Activated naive CD4-positive, alpha-beta T cell treated with anti-CD3 and anti-CD28 coated beads for 36 hours (primary cell): ENCODE measurements around the gene EMID1. TPM values are rescaled to one million over a fixed set of nuclear protein-coding genes. Genes with fewer than 3 reads are reported as not detected.

Source experiments
- CTCF ChIA-PET: fragments of 350-600 bp; sonication (Branson Sonifier 250); formaldehyde crosslinking; loops from one replicate; lab custom pipeline; 2021; ENCODE audit warnings: antibody characterized with exemption; lab: Charles Lee
- DNase-seq: peaks from one replicate; pipeline ENCODE4 v3.0.0-alpha.2; 2020
- H3K27ac Mint-ChIP-seq: one replicate; pipeline ENCODE4 v1.8.0; 2021; ENCODE audit warnings: mild to moderate bottlenecking, mixed read lengths
- H3K27me3 Mint-ChIP-seq: one replicate; pipeline ENCODE4 v1.8.0; 2021; ENCODE audit warnings: low read depth, mixed read lengths
- H3K36me3 Mint-ChIP-seq: one replicate; pipeline ENCODE4 v1.8.0; 2021; ENCODE audit warnings: low read depth, mixed read lengths
- H3K4me1 Mint-ChIP-seq: one replicate; pipeline ENCODE4 v1.8.0; 2021; ENCODE audit warnings: low read depth, mixed read lengths
- H3K4me3 Mint-ChIP-seq: one replicate; pipeline ENCODE4 v1.8.0; 2021; ENCODE audit warnings: mild to moderate bottlenecking, moderate library complexity, mixed read lengths
- H3K9me3 Mint-ChIP-seq: one replicate; pipeline ENCODE4 v1.8.0; 2021; ENCODE audit warnings: mixed read lengths
- intact Hi-C: fragments of 100-400 bp; cut with micrococcal nuclease; formaldehyde crosslinking; loops from one replicate; pipeline ENCODE4 v1.15.1; 2023
- total RNA-seq, 2 experiments: library from RNA; stranded (reverse); gene quantifications; one replicate each; pipeline ENCODE4 v1.2.3, GENCODE V29; 2021

EMID1 gene
- total RNA-seq, 2 experiments from 2014 or later, result not detected

DNA sequence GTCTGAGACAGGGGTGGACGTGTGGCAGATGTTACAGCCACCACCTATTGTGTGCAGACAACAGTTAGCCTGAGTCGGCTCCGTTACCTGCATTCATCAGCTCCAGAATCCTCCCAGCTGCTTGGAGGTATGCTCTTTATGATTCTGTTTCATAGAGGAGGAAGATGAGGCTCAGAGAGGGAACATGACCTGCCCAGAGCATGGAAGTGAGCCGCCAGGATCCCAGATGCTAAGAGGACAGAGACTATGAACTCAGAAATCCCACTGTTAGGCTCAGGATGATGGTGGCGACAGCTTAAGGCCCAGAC is 1.5 kb downstream of the EMID1 start:
- H3K27me3 Mint-ChIP-seq, result peaks cover 34% of the 10 kb centered on the region
- peaks cover 4% of the 10 kb centered on the region for H3K4me1 Mint-ChIP-seq
- no peak overlapping the region for H3K4me3 Mint-ChIP-seq
- H3K36me3 Mint-ChIP-seq, result no peaks in the 10 kb centered on the region
- no peak for DNase-seq
- no peak overlapping the region for H3K27ac Mint-ChIP-seq
- intact Hi-C loops, result no loop called here
- no peaks in the 10 kb centered on the region for H3K9me3 Mint-ChIP-seq
- CTCF ChIA-PET, result no interaction called here

- DNase-seq, result no peak
- Mint-ChIP-seq H3K36me3 (no peaks in the 10 kb centered on the region), H3K9me3 (no peaks in the 10 kb centered on the region), H3K4me1 (no peaks in the 10 kb centered on the region), H3K27ac (no peak overlapping the region), H3K4me3 (no peak overlapping the region), H3K27me3 (peaks cover 31% of the 10 kb centered on the region)
- intact Hi-C loops, result no loop called here
- CTCF ChIA-PET, result no interaction called here
These were observed 2.1 kb downstream of the EMID1 start for GRCh38 chr22:29207562-29208501.

DNA sequence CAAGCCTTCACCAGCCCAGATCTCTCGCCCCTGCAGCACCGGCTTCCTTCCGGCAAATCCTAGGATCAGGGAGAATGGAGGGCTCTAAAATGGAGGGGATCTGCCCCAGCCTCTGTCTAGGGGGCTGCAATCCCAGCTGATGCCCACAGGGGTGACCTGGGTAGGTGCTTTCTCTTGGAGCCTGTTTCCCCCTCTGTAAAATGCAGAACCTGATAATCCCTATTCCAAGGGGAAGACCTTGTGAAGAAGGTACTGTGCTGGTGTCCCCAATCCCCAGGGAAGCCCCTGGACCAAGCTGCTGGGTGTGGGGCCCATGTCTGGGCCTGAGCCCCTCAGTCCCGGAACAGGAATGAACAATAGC is 2.8 kb downstream of the EMID1 start:
- DNase-seq, result no peak

GRCh38 chr22:29208879-29209623 is 3.4 kb downstream of the EMID1 start:
- no peaks in the 10 kb centered on the region for H3K9me3 Mint-ChIP-seq
- H3K27ac Mint-ChIP-seq, result no peak overlapping the region
- H3K4me1 Mint-ChIP-seq, result no peaks in the 10 kb centered on the region
- H3K27me3 Mint-ChIP-seq, result peaks cover 28% of the 10 kb centered on the region
- no peaks in the 10 kb centered on the region for H3K36me3 Mint-ChIP-seq
- intact Hi-C loops, result no loop called here
- CTCF ChIA-PET, result interaction anchor here (0.7 kb wide), 1 partner anchor 12 kb away, joined by 3 read pairs; no protein-coding TSS in a partner anchor
- no peak for DNase-seq
- H3K4me3 Mint-ChIP-seq, result no peak overlapping the region

More for the DNA sequence above, 2.8 kb downstream of the EMID1 start:
- intact Hi-C loops, result no loop called here
- no peaks in the 10 kb centered on the region for H3K4me1 Mint-ChIP-seq
- H3K9me3 Mint-ChIP-seq, result no peaks in the 10 kb centered on the region
- no peak overlapping the region for H3K27ac Mint-ChIP-seq
- H3K36me3 Mint-ChIP-seq, result no peaks in the 10 kb centered on the region
- H3K4me3 Mint-ChIP-seq, result no peak overlapping the region
- H3K27me3 Mint-ChIP-seq, result peaks cover 30% of the 10 kb centered on the region
- CTCF ChIA-PET, result no interaction called here

- Mint-ChIP-seq H3K36me3 (no peaks in the 10 kb centered on the region), H3K4me1 (no peaks in the 10 kb centered on the region), H3K27ac (no peak overlapping the region), H3K4me3 (no peak overlapping the region), H3K27me3 (peaks cover 26% of the 10 kb centered on the region), H3K9me3 (no peaks in the 10 kb centered on the region)
- DNase-seq, result no peak
- CTCF ChIA-PET, result interaction anchor here (0.7 kb wide), 1 partner anchor 11 kb away, joined by 3 read pairs; no protein-coding TSS in a partner anchor
- intact Hi-C loops, result no loop called here
These were observed 3.9 kb downstream of the EMID1 start for GRCh38 chr22:29209624-29209929.

GRCh38 chr22:29211066-29211465 is 5.4 kb downstream of the EMID1 start:
- intact Hi-C loops, result no loop called here
- CTCF ChIA-PET, result interaction anchor here (1.1 kb wide), 1 partner anchor 35 kb away, joined by 9 read pairs; no protein-coding TSS in a partner anchor
- H3K27me3 Mint-ChIP-seq, result peaks cover 17% of the 10 kb centered on the region
- no peak overlapping the region for H3K4me3 Mint-ChIP-seq
- H3K36me3 Mint-ChIP-seq, result no peaks in the 10 kb centered on the region
- no peaks in the 10 kb centered on the region for H3K9me3 Mint-ChIP-seq
- H3K27ac Mint-ChIP-seq, result no peak overlapping the region
- no peak for DNase-seq
- H3K4me1 Mint-ChIP-seq, result no peaks in the 10 kb centered on the region

DNA sequence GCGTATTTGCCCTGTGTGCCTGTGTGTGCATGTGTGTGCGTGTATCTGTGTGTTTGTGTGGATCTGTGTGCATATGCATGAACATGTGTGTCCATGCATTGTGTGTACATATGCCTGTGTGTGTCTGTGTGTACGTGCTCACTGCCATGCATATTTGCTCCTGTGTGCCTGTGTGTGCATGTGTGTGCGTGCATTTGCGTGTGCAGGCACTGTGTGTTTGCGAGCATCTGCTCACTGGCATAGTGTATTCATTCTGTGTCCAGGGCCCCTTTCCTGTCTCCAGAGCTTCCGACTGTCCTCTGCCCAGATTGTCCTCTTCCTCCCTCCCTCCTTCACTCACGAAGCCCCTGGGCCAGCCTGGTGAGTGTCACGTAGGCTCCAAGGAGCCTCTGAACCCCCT is 5.8 kb downstream of the EMID1 start:
- no peak for DNase-seq
- intact Hi-C loops, result no loop called here
- CTCF ChIA-PET, result no interaction called here
- Mint-ChIP-seq H3K4me3 (no peak overlapping the region), H3K4me1 (no peaks in the 10 kb centered on the region), H3K27ac (no peak overlapping the region), H3K9me3 (no peaks in the 10 kb centered on the region), H3K27me3 (peaks cover 13% of the 10 kb centered on the region), H3K36me3 (no peaks in the 10 kb centered on the region)

GRCh38 chr22:29212743-29213142 is 7.0 kb downstream of the EMID1 start:
- H3K9me3 Mint-ChIP-seq, result no peaks in the 10 kb centered on the region
- no peaks in the 10 kb centered on the region for H3K4me1 Mint-ChIP-seq
- intact Hi-C loops, result no loop called here
- CTCF ChIA-PET, result no interaction called here
- H3K27ac Mint-ChIP-seq, result no peak overlapping the region
- no peak for DNase-seq
- no peak overlapping the region for H3K4me3 Mint-ChIP-seq
- no peaks in the 10 kb centered on the region for H3K36me3 Mint-ChIP-seq
- peaks cover under 1% of the 10 kb centered on the region for H3K27me3 Mint-ChIP-seq

DNA sequence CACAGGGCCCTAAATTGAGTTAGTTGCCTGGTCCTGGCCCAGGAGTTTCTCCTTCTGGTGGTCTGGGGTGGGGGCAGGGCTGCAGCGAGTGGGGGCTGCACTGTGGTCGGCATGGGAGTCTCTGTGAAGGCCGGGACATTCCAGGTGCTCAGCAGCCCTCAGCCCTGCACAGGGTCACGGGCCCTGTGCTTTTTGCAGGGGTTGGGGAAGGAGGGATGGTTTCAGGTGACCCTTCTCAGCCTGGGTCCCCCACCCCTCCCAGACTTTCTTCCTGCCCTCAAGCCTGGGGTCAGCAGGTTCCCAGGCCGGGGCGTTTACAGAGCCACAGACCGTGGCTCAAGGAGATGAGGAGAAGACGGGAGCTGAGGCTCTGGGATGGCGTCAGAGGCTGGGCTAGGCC is 7.8 kb downstream of the EMID1 start:
- DNase-seq, result no peak
- no peaks in the 10 kb centered on the region for H3K27me3 Mint-ChIP-seq
- H3K36me3 Mint-ChIP-seq, result no peaks in the 10 kb centered on the region
- CTCF ChIA-PET, result no interaction called here
- H3K4me3 Mint-ChIP-seq, result no peak overlapping the region
- no peak overlapping the region for H3K27ac Mint-ChIP-seq
- no peaks in the 10 kb centered on the region for H3K9me3 Mint-ChIP-seq
- intact Hi-C loops, result no loop called here
- no peaks in the 10 kb centered on the region for H3K4me1 Mint-ChIP-seq

DNA sequence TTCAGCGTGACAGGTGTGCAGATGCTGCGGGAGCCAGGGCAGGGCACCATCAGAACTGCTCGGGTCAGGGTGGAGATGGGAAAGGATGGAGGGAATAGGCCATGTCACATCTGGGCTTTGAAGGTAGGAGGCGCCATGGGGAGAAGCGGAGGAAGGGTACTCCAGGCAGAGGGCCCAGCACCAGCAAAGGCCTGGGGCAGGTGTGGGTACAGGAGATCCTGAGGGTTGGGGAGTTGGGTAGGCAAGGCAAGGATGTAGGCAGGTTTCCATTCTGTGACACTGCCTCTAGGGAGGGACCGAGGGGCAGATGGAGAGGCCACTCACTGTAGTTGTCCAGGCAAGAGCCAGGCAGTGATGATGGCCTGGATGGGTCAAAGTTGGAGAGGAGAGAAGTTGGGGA is 8.5 kb downstream of the EMID1 start:
- CTCF ChIA-PET, result no interaction called here
- Mint-ChIP-seq H3K4me1 (no peaks in the 10 kb centered on the region), H3K9me3 (no peaks in the 10 kb centered on the region), H3K27ac (no peak overlapping the region), H3K27me3 (no peaks in the 10 kb centered on the region), H3K36me3 (no peaks in the 10 kb centered on the region), H3K4me3 (no peak overlapping the region)
- intact Hi-C loops, result no loop called here
- no peak for DNase-seq

DNA sequence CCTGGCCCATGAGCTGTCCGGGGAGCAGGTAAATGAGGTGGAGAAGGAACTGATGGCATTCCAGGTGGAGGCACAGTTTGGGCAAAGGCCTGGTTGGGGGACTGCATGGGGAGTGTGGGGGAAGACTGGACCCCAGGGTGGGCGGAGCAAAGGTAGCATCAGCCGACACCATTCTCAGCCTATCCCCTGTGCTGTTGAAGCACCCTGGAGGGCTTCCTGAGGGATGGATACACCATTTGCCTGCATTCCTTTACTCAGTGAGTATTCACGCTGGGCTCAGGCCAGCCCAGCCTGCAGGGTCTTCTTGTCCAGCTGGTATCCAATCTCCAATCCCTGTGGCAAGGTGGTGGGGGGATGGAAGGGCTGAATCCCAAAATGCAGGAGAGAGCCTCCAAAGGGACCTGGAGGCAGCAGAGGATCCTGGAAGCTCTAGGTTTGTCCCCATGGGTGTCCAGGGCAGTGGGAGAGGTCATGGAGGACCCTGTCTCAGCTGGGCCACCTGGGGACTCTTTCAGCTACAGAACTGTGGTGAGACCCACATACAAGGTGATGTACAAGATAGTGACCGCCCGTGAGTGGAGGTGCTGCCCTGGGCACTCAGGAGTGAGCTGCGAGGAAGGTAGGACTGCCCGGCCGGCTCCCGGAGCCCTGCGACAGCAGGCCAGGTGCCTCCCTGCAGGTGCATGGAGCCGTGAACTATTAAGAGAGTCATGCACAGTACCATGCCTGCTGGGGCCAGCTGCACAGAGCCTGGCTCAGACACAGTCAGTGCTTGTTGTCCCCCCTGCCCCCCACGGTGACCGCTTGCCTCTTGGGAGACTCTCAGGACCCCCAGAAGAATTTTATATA is 9.5 kb downstream of the EMID1 start:
- H3K27ac Mint-ChIP-seq, result no peak overlapping the region
- no peak overlapping the region for H3K4me3 Mint-ChIP-seq
- H3K4me1 Mint-ChIP-seq, result no peaks in the 10 kb centered on the region
- H3K27me3 Mint-ChIP-seq, result no peaks in the 10 kb centered on the region
- H3K36me3 Mint-ChIP-seq, result no peaks in the 10 kb centered on the region
- intact Hi-C loops, result no loop called here
- CTCF ChIA-PET, result no interaction called here
- DNase-seq, result no peak
- no peaks in the 10 kb centered on the region for H3K9me3 Mint-ChIP-seq
